ENCODE data around the gene CDK5. TPM values are rescaled to one million over a fixed set of nuclear protein-coding genes. Genes with fewer than 3 reads are reported as not detected.

The CDK5 gene
- total RNA-seq, 1 experiment from 2014 or later: 23.5 TPM

DNA sequence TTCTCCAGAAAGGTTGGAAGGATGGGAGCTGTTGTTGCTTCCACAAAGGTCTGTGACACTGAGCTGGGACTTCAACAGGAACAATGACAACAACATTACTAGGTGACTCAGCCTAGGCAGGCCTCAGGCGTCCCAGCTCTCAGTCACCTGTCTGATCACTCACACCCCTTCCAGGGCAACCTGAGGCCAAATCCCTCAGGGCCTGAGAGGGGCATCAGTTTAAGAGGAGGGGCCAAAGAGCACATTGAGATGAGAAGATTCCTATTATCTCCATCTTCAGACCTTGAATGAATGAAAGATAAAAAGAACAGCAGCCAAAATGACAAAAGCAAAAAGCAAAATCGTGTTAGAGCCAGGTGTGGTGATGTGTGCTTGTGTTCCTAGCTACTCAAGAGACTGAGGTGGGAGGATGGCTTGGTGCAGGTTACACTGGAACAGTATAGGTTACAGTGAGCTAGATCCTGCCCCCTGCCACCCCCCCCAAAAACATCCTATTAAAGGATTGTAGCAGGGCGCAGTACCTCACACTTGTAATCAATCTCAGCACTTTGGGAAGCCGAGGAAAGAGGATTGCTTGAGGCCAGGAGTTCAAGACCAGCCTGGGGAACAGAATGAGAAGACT, 33.2 kb downstream of the CDK5 start, which contains the start of gene ATG9B:
Gene ATG9B (minus strand): TSS at position 60 of the 622 bp plus-strand sequence. CDS start 71 bp downstream, outside the sequence.
- no TSS peak for BruUV-seq (replicated peaks)
- Mint-ChIP-seq H3K4me1 (ENCODE audit: low read depth, unreplicated experiment) (peaks cover 51% of the 10 kb centered on the region), H3K9me3 (ENCODE audit: low read depth, unreplicated experiment) (no peaks in the 10 kb centered on the region), H3K27me3 (ENCODE audit: unreplicated experiment) (peaks cover 24% of the 10 kb centered on the region), H3K36me3 (ENCODE audit: insufficient read depth, unreplicated experiment) (peaks cover 24% of the 10 kb centered on the region), H3K4me3 (ENCODE audit: low read depth, unreplicated experiment) (no peak within 1 kb of the TSS), H3K27ac (ENCODE audit: unreplicated experiment) (peak within 1 kb of the TSS; percentile 31)
- CTCF ChIA-PET: interaction anchor here (0.5 to 0.9 kb wide), 4 partner anchors 13 to 553 kb away, joined by 3 to 4 read pairs (median 3); no protein-coding TSS in a partner anchor
- TF ChIP-seq, protein P1, sequence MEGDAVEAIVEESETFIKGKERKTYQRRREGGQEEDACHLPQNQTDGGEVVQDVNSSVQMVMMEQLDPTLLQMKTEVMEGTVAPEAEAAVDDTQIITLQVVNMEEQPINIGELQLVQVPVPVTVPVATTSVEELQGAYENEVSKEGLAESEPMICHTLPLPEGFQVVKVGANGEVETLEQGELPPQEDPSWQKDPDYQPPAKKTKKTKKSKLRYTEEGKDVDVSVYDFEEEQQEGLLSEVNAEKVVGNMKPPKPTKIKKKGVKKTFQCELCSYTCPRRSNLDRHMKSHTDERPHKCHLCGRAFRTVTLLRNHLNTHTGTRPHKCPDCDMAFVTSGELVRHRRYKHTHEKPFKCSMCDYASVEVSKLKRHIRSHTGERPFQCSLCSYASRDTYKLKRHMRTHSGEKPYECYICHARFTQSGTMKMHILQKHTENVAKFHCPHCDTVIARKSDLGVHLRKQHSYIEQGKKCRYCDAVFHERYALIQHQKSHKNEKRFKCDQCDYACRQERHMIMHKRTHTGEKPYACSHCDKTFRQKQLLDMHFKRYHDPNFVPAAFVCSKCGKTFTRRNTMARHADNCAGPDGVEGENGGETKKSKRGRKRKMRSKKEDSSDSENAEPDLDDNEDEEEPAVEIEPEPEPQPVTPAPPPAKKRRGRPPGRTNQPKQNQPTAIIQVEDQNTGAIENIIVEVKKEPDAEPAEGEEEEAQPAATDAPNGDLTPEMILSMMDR (IDR thresholded peaks at IDR 0.05; ENCODE audit: unreplicated experiment): no peak
- peak; percentile 59 for DNase-seq
- intact Hi-C loops (cut with micrococcal nuclease; ENCODE audit: unreplicated experiment): loop anchor here (5.0 to 10.0 kb wide), 2 partner anchors 58 to 60 kb away; partner anchors contain the start of genes FASTK and TMUB1

DNA sequence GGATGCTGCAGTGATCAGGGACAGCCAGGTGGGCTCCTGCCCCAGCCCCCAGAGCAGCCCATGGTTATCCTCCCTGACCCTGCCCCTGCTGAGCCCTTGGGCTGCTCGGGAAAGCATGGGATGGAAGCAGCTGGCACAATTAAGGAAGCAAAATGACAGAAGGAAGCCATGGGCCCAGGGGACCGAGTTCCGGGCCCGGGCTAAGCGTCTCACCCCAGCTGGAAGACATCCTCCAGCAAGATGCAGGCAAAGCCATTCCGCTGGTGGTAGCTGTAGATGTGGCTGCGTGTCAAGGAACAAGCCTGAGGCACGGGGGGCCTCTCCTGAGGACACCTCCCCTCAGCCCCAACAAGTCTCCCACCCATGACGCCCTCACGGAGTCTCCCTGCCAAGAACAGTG, 34.5 kb downstream of the CDK5 start:
- no TSS peak for BruUV-seq (replicated peaks)
- intact Hi-C loops (cut with micrococcal nuclease; ENCODE audit: unreplicated experiment): loop anchor here (10.0 kb wide), 1 partner anchor 58 kb away; no protein-coding TSS in a partner anchor
- CTCF ChIA-PET: no interaction called here

DNA sequence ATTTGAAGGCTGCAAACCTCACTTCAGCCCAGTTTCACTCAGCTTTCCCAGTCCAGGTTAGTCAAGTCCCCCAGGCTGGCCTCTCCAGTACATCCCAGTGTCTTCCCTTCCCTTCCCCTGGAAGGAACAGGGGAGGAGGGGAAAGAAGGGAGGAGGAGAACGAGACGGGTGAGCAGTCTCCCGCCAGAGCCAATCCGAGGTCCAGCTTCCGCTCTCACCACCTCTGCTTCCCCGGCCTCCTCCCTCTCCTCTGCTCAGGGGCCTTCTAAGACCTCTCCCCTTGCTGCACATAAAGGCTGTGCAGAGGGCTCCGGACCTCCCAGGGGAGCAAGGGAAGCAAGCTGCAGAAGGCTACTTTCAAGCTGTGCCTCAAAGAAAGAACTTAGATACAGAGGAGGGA, 37.5 kb downstream of the CDK5 start:
- Mint-ChIP-seq H3K36me3 (ENCODE audit: insufficient read depth, unreplicated experiment) (peaks cover 10% of the 10 kb centered on the region), H3K27me3 (ENCODE audit: unreplicated experiment) (peaks cover 64% of the 10 kb centered on the region), H3K9me3 (ENCODE audit: low read depth, unreplicated experiment) (no peaks in the 10 kb centered on the region), H3K27ac (ENCODE audit: unreplicated experiment) (no peak overlapping the region), H3K4me1 (ENCODE audit: low read depth, unreplicated experiment) (peaks cover 26% of the 10 kb centered on the region), H3K4me3 (ENCODE audit: low read depth, unreplicated experiment) (no peak overlapping the region)
- no peak for DNase-seq
- TF ChIP-seq, protein P1 (IDR thresholded peaks at IDR 0.05; ENCODE audit: unreplicated experiment): no peak
- intact Hi-C loops (cut with micrococcal nuclease; ENCODE audit: unreplicated experiment): loop anchor here (10.0 kb wide), 1 partner anchor 55 kb away; no protein-coding TSS in a partner anchor
- BruUV-seq (replicated peaks): no TSS peak
- CTCF ChIA-PET: interaction anchor here (1.1 to 1.2 kb wide), 2 partner anchors 12 to 59 kb away, joined by 3 to 6 read pairs; no protein-coding TSS in a partner anchor

More for the DNA sequence above, 34.5 kb downstream of the CDK5 start:
- peaks cover 17% of the 10 kb centered on the region for H3K36me3 Mint-ChIP-seq (ENCODE audit: insufficient read depth, unreplicated experiment)
- no peak overlapping the region for H3K4me3 Mint-ChIP-seq (ENCODE audit: low read depth, unreplicated experiment)
- no peak for DNase-seq
- no peak overlapping the region for H3K27ac Mint-ChIP-seq (ENCODE audit: unreplicated experiment)
- H3K4me1 Mint-ChIP-seq (ENCODE audit: low read depth, unreplicated experiment): peaks cover 46% of the 10 kb centered on the region
- TF ChIP-seq, protein P1 (IDR thresholded peaks at IDR 0.05; ENCODE audit: unreplicated experiment): no peak
- no peaks in the 10 kb centered on the region for H3K9me3 Mint-ChIP-seq (ENCODE audit: low read depth, unreplicated experiment)
- peaks cover 37% of the 10 kb centered on the region for H3K27me3 Mint-ChIP-seq (ENCODE audit: unreplicated experiment)

DNA sequence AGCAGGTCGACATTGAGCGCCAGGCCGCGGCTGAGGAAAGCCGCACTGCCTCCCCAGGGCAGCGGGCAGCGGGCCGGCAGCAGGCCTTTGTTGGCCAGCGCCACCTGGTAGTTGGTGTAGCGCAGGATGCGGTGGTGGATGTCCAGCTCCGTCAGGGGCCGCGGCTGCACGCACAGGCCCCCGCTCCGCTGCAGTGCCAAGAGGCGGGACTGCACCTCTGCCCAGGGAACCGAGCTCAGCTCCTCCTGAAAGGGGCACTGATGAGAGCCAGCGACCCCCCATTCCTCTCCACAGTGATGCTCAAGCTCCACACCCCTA, 38.6 kb downstream of the CDK5 start:
- no peak for DNase-seq
- no peak overlapping the region for H3K27ac Mint-ChIP-seq (ENCODE audit: unreplicated experiment)
- CTCF ChIA-PET: interaction anchor here (0.5 to 1.3 kb wide), 7 partner anchors 9 to 118 kb away, joined by 3 to 7 read pairs (median 4); partner anchors contain the start of gene ABCB8
- peaks cover 10% of the 10 kb centered on the region for H3K36me3 Mint-ChIP-seq (ENCODE audit: insufficient read depth, unreplicated experiment)
- TF ChIP-seq, protein P1 (IDR thresholded peaks at IDR 0.05; ENCODE audit: unreplicated experiment): no peak
- no TSS peak for BruUV-seq (replicated peaks)
- H3K27me3 Mint-ChIP-seq (ENCODE audit: unreplicated experiment): peaks cover 64% of the 10 kb centered on the region
- H3K9me3 Mint-ChIP-seq (ENCODE audit: low read depth, unreplicated experiment): no peaks in the 10 kb centered on the region
- peaks cover 16% of the 10 kb centered on the region for H3K4me1 Mint-ChIP-seq (ENCODE audit: low read depth, unreplicated experiment)
- H3K4me3 Mint-ChIP-seq (ENCODE audit: low read depth, unreplicated experiment): peak overlapping the region; percentile 48
- intact Hi-C loops (cut with micrococcal nuclease; ENCODE audit: unreplicated experiment): no loop called here

Data from Calu3 (cell line).